Adrenal gland (tissue), 5 donors: ENCODE measurements around the gene SLC2A6.

ENCODE experiments used
- POLR2A ChIP-seq, 2 donors: fragments of 450-650 bp; IDR thresholded peaks; one replicate each; pipeline ENCODE4 v1.6.1; 2017; ENCODE audit warnings: antibody characterized with exemption in 2 of 2, mild to moderate bottlenecking in 2 of 2, moderate library complexity in 1 of 2
- TF ChIP-seq, protein P1 (sequence below), 6 experiments: fragments of 450-650 bp in 4 of 6; fragments of 200-600 bp in 2 of 6; sonication (generic) in 1 of 6; IDR thresholded peaks; 1 replicate in 5 of 6; 2 replicates in 1 of 6; pipeline versions ENCODE4 v1.5.1 to v1.8.0; 2016 to 2021; ENCODE audit warnings: antibody characterized with exemption in 6 of 6, mild to moderate bottlenecking in 2 of 6, moderate library complexity in 1 of 6
- donor health status: DM: no; HTN: no; CAD: no.

DNA sequence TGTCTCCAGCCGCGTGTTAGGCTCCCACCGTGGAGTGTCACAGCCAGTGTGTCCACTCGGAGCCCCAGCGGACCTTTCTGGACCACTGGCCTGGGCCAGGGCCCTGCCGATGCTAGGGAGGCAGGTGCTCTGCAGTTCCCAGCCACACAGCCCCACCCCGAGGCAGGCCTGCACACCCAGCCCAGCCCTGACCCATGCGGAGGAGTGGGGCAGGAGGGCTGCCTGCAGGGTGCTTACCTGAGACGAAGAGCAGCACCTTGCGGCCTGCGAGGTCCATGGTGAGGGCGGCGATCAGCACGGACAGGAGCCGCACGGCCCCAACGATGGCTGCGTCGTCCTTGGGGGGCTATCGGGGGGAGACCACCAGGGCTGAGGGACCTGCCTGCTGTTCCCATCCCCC, 5.2 kb downstream of the SLC2A6 start:
- no peak for TF ChIP-seq POLR2A (IDR thresholded peaks at IDR 0.05)
- TF ChIP-seq, protein P1, sequence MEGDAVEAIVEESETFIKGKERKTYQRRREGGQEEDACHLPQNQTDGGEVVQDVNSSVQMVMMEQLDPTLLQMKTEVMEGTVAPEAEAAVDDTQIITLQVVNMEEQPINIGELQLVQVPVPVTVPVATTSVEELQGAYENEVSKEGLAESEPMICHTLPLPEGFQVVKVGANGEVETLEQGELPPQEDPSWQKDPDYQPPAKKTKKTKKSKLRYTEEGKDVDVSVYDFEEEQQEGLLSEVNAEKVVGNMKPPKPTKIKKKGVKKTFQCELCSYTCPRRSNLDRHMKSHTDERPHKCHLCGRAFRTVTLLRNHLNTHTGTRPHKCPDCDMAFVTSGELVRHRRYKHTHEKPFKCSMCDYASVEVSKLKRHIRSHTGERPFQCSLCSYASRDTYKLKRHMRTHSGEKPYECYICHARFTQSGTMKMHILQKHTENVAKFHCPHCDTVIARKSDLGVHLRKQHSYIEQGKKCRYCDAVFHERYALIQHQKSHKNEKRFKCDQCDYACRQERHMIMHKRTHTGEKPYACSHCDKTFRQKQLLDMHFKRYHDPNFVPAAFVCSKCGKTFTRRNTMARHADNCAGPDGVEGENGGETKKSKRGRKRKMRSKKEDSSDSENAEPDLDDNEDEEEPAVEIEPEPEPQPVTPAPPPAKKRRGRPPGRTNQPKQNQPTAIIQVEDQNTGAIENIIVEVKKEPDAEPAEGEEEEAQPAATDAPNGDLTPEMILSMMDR (IDR thresholded peaks at IDR 0.05) = no peak
